Activated CD4-positive, alpha-beta T cell treated with anti-CD3 and anti-CD28 coated beads for 48 hours (primary cell): ENCODE data around the gene CHSY1.
A peak's percentile ranks its signal among the peaks of the same experiment; 100 is the strongest.

ENCODE experiments used
- DNase-seq: peaks from one replicate; pipeline ENCODE4 v3.0.0-alpha.2; 2020

Gene CHSY1

GRCh38 chr15:101209285-101209845 is 42.5 kb downstream of the CHSY1 start:
- no peak for DNase-seq

DNA sequence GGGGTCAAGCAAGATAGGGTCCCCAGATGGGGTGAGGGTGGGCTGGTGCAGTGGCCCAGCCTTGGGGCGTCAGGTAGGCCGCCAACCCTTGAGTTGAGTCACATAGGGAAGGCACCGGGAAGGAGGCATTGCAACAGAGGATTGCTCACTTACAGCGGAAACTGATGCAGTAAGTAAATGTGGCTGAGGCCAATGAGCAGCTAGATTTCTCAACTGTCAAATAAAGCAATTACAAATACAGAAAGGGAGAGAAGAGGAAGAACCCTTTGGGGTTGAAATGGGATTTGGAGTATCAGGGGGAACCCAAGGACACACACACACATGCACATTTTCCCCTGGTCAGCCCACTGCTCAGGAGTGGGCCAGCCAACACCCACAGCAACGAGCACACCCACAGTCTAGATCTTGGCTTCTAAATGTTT is 44.0 kb downstream of the CHSY1 start:
- DNase-seq = peak; percentile 34

GRCh38 chr15:101206176-101206591 is 45.7 kb downstream of the CHSY1 start:
- DNase-seq = peak; percentile 91

GRCh38 chr15:101204739-101205535 is 46.9 kb downstream of the CHSY1 start:
- DNase-seq = no peak

DNA sequence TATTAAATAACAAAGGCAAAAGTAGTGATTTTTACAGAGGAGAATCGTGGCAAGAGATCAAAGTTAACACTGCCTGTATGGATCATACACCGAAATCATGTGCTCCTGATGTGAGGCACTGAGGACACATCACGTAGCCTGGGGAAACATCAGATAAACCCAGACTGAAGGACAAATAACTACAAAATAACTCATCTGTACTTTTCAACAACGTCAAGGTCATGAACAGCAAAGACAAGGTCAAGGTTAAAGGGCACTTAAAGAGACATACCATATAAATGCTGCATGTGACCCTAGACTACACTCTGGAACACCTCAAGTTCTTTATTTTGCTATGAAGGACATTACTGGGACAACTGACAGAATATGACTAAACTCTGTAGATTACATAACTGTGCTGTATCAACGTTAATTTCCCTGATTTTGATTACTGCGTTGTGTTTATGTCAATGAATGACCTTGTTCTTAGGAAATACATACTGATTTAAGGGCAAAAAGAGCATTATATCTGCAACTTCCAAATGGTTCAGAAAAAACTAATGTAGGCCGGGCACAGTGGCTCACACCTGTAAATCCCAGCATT is 48.1 kb downstream of the CHSY1 start:
- DNase-seq = no peak

DNA sequence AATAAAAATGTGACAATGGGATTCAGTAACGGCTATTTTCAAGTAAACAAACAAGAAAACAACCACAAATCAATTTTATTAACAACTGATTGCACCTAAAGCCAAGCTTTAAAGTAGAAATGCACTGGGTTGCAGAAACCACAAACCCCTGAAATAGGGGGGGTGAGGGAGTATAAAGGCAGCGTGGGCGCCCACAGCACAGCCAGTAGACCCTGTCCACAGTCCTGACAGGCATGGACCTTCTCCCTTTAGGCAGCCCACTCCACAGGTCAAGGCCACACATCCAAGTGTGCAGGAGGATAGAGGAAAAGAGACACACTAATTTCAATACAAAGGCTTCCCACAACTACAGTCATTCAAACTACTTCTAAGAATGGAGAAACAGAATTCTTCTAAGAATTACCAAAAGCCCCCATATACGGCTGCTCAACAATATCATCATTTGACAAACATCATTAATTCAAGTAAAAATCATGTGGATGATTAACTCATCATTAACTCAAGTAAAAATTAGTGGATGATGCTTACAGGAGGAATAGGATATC is 48.7 kb downstream of the CHSY1 start:
- no peak for DNase-seq

GRCh38 chr15:101201411-101202174 is 50.3 kb downstream of the CHSY1 start:
- peak; percentile 43 for DNase-seq

- no peak for DNase-seq
These were observed 51.7 kb downstream of the CHSY1 start for GRCh38 chr15:101200181-101200580.

DNA sequence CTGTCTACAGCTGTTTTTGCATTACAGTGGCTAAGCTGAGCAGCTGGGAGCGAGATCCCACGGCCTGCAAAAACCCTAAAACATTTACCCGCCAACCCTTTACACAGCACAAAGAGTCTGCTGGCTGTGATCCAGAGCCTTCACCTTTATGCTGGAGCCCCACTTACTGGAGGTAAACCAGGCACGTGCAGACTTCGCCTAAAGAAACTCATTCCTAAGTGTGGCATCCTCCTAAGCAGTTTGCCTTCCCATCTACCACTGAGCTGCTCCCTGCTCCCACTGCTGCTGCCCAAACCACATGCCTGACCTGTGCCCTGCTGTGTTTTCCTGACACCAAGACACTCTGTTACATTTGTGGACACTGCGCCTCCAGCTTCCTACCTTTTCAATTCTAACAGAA is 53.0 kb downstream of the CHSY1 start:
- DNase-seq = no peak

- DNase-seq = no peak
These were observed 53.7 kb downstream of the CHSY1 start for GRCh38 chr15:101198031-101198575.

DNA sequence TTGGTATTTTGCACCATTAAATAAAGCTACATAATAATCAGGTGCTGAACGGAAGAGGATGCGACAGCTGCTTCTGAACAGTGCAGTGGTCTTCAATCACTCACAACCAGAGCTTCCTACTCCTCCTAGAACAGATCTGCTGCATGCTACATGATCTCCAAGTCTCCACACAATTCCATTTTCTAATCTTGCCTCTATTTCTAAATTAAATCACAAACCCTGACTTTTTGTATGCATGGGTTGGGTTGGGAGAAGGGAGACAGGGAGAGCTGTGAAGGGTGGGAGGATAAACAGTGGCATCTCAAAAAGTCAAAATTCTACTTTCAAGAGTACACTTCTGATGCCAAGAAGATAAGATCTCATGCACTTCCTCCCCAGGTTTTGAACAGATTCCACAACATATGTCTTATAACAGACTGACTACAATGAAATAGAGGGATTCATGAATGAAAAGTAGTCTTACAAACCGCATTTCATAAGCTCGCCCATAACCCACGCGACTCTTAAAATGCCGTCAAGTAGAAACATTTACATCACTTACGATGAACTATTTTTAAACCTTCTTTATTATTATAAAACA is 57.2 kb downstream of the CHSY1 start:
- no peak for DNase-seq

- no peak for DNase-seq
These were observed 57.9 kb downstream of the CHSY1 start for GRCh38 chr15:101193806-101194545.

DNA sequence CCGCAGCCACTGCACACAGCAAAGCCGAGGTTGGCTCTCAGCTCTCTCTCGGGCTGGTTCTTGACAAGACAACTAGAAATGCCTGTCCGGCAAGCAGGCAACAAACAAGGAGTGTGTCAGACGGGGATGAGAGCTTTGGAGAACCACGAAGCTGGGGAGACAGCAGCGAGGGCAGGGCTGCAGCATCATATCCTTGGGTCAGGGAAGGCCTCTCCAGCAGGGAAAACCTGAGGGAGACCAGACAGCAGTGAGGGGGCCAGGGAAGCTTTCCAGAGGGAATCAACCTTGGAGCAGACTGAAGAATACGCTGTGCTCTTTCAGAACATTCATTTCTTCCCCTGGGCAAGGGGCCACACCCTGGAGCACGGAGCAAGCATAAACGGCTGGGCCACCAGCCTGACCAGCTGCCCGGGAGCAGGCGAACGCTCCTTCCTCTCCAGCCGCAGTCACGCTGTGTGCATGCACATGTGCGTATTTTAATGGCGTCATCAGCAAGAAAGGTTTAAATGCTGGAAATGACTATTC is 58.7 kb downstream of the CHSY1 start:
- DNase-seq = no peak

GRCh38 chr15:101192081-101192480 is 59.8 kb downstream of the CHSY1 start:
- no peak for DNase-seq

GRCh38 chr15:101191242-101191641 is 60.6 kb downstream of the CHSY1 start:
- DNase-seq = no peak

DNA sequence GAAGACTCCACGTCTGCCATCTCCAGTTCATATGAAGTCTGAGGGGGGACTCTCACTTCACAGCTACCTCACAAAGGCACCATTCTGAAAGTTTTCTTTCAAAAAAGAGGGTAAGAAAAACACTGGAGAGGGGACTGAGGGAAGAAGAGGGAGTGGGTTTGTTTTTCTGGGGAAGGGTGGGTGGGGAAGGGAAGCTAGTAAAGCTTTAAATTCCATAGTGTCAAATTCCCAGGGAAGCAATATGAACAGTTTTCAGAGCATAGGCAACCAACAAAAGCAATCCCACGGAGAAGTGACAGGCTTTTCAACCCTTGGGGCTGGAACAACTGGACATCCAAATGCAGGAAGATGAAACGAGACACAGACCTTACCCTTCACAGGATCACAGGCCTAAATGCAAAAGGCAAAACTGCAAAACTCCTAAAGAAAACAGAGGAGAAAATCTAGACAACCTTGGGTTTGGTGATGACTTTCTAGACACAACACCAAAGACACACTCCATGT is 61.7 kb downstream of the CHSY1 start:
- DNase-seq = no peak

GRCh38 chr15:101189409-101190091 is 62.3 kb downstream of the CHSY1 start:
- no peak for DNase-seq

GRCh38 chr15:101188637-101189408 is 63.0 kb downstream of the CHSY1 start:
- no peak for DNase-seq

GRCh38 chr15:101187820-101188636 is 63.8 kb downstream of the CHSY1 start:
- DNase-seq = no peak
